GM12864 (cell line): ENCODE data around the gene GBX2.

ENCODE experiments used
- DNase-seq: peaks from one replicate; pipeline ENCODE4 v3.0.0-alpha.2; 2011; ENCODE audit warnings: low read depth
- H3K4me3 ChIP-seq: 2 replicates; pipeline ENCODE4 v1.5.1; 2011; ENCODE audit warnings: mild to moderate bottlenecking, low read depth, low read length, control low read depth
- CTCF ChIP-seq: IDR thresholded peaks from 2 replicates; pipeline ENCODE4 v1.5.1; 2011; ENCODE audit warnings: low read depth, mild to moderate bottlenecking, moderate library complexity, low read length, control low read depth, inconsistent platforms; ENCODE audit errors: missing control alignments

Gene GBX2

DNA sequence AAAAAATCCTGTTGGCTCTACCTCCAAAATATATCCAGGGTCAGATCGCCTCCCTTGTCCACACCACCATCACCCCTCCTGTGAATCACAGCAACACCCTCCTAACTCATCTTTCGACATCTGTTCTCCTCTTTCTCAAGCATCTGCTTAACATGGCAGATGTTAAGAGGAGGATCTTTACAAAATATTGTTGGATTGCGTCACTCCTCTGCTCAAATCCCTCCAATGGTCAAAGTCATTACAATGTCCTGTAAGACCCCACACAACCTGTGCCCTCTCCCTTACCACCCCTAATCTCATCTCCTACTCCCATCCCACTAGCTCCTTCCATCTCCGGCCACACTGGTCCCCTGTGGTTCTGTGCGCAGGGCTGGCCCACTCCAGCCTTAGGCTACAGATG lies 36.8 kb upstream of the GBX2 start:
- TF ChIP-seq CTCF = no peak
- no peak overlapping the region for H3K4me3 ChIP-seq

GRCh38 chr2:236200378-236200777 lies 32.2 kb upstream of the GBX2 start:
- no peak for TF ChIP-seq CTCF
- DNase-seq = no peak
- no peak overlapping the region for H3K4me3 ChIP-seq

More for the DNA sequence above, 36.8 kb upstream of the GBX2 start:
- no peak for DNase-seq

- no peak overlapping the region for H3K4me3 ChIP-seq
- no peak for DNase-seq
- no peak for TF ChIP-seq CTCF
Measured at GRCh38 chr2:236196366-236196765, 28.2 kb upstream of the GBX2 start.

DNA sequence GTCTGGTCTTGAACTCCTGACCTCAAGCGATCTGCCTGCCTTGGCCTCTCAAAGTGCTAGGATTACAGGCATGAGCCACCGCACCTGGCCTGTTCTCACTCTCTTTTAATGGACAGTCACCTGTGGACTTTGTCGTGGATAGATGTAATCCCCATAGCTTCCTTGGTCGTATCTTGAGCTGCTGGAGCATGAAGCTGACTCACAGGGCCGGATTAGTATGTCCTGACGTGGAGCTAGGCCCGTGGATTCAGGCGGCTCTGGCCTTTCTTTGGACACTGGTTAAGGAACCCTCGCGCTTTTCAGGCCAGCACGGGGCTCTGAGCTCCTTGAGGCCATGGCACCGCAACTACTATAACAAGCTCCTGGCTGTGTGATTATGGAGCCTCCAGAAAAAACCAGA lies 27.5 kb upstream of the GBX2 start:
- H3K4me3 ChIP-seq = no peak overlapping the region
- DNase-seq = no peak
- no peak for TF ChIP-seq CTCF

DNA sequence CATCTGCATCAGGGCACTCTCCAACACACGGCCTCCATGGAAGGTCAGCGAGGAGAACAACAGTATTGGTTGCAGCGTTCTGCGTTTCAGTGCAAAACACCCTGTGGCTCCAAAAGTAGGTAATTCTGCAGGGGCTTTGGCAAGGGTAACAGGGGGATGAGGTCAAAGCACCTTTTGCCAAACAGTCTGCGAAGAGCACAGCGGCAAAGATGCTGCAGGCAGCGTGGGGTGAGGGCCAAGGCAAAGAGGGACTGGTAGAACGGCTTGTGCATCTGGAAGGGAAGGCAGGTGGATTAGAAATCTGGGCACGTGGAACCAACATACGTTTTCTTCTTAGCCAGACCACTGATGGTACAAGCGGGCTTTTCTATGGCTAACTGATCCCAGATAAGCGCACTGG lies 26.6 kb upstream of the GBX2 start:
- H3K4me3 ChIP-seq = no peak overlapping the region
- no peak for TF ChIP-seq CTCF
- no peak for DNase-seq

DNA sequence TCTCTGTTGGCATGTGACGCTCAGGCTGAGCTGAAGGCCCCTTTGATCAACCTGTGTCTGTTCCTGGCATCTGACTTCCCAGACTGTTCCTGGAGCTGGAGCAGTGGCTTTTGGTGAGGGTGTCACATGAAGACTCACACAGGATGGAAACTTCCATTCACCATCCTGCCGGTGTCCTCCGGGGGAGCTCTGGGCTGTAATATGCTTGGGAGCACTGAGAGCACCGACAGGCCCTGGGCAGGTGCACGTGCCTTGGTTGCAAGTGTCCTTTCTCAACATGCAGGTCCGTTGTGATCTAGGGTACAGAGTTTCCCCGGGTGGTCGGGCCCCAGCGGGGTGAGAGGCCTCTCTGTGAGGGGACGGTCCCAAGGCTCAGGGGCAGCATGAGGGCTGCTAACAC lies 24.8 kb upstream of the GBX2 start:
- DNase-seq = no peak
- H3K4me3 ChIP-seq = no peak overlapping the region
- TF ChIP-seq CTCF = no peak

GRCh38 chr2:236190674-236191073 lies 22.5 kb upstream of the GBX2 start:
- no peak for DNase-seq
- no peak overlapping the region for H3K4me3 ChIP-seq
- no peak for TF ChIP-seq CTCF
